ENCODE data around the gene ACOX2. TPM values are rescaled to one million over a fixed set of nuclear protein-coding genes. Genes with fewer than 3 reads are reported as not detected.

The ACOX2 gene
- total and polyA plus RNA-seq, 2 of the 13 experiments (the other 11 are each of a cell fraction or from before 2014, with no cell fraction given): 42.6 to 98.5 TPM

DNA sequence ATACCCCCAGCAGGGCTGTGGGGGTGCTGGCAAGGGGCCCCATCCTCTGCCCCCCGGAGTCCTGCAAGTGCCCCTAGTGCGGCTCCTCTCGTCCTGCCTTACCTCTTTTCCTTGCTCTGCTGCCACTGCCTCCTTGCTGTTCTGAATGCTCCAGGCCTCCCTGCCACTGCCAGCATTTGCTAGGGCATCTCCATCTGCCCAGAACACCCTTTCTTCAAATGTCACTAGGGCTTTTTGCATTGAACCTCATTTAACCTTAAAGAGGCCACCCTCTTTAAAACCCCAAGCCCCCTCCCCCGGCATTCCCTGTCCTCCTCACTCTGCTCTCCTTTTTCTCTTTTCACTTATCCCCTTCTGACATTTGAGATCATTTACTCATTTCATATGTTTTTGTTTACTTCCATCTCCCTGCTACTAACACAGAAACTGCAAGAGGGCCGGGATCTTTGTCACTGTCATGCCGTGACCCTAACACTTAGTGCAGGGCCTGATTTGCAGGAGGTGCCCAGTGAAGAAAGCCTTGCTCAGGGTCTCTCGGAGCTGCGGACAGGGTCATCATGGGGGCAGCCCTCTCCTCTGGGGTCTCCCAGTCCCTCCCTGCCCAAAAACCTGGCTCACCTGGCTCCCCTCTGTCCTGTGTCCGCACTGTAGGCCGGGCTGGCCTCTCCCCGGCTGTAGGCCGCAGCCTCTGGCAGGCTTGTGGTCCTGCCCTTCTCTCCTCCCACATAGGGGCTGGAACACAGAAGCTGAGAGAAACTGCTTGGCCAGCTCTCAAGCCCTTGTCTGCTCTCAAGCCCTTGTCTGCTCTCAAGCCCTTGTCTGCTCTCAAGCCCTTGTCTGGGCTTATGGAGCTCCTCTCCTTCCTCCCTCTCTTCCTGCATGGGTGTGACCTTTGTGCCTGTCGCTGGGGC, at the start of gene ACOX2 (continued):
- TF ChIP-seq, protein P1, sequence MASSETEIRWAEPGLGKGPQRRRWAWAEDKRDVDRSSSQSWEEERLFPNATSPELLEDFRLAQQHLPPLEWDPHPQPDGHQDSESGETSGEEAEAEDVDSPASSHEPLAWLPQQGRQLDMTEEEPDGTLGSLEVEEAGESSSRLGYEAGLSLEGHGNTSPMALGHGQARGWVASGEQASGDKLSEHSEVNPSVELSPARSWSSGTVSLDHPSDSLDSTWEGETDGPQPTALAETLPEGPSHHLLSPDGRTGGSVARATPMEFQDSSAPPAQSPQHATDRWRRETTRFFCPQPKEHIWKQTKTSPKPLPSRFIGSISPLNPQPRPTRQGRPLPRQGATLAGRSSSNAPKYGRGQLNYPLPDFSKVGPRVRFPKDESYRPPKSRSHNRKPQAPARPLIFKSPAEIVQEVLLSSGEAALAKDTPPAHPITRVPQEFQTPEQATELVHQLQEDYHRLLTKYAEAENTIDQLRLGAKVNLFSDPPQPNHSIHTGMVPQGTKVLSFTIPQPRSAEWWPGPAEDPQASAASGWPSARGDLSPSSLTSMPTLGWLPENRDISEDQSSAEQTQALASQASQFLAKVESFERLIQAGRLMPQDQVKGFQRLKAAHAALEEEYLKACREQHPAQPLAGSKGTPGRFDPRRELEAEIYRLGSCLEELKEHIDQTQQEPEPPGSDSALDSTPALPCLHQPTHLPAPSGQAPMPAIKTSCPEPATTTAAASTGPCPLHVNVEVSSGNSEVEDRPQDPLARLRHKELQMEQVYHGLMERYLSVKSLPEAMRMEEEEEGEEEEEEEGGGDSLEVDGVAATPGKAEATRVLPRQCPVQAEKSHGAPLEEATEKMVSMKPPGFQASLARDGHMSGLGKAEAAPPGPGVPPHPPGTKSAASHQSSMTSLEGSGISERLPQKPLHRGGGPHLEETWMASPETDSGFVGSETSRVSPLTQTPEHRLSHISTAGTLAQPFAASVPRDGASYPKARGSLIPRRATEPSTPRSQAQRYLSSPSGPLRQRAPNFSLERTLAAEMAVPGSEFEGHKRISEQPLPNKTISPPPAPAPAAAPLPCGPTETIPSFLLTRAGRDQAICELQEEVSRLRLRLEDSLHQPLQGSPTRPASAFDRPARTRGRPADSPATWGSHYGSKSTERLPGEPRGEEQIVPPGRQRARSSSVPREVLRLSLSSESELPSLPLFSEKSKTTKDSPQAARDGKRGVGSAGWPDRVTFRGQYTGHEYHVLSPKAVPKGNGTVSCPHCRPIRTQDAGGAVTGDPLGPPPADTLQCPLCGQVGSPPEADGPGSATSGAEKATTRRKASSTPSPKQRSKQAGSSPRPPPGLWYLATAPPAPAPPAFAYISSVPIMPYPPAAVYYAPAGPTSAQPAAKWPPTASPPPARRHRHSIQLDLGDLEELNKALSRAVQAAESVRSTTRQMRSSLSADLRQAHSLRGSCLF (CRISPR knock-in tag; IDR thresholded peaks at IDR 0.05; ENCODE audit: borderline replicate concordance): no peak
- TF ChIP-seq, protein P2, sequence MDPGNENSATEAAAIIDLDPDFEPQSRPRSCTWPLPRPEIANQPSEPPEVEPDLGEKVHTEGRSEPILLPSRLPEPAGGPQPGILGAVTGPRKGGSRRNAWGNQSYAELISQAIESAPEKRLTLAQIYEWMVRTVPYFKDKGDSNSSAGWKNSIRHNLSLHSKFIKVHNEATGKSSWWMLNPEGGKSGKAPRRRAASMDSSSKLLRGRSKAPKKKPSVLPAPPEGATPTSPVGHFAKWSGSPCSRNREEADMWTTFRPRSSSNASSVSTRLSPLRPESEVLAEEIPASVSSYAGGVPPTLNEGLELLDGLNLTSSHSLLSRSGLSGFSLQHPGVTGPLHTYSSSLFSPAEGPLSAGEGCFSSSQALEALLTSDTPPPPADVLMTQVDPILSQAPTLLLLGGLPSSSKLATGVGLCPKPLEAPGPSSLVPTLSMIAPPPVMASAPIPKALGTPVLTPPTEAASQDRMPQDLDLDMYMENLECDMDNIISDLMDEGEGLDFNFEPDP (CRISPR knock-in tag; conservative IDR thresholded peaks at IDR 0.05): no peak
- TF ChIP-seq PITX1 (CRISPR knock-in tag; IDR thresholded peaks at IDR 0.05): peak; percentile 82
- peak; percentile 30 for TF ChIP-seq XRCC5 (optimal IDR thresholded peaks at IDR 0.05; ENCODE audit: low read length)
- 0 out of 2 replicates have a peak, but pooled peaks have one; percentile 30 for TF ChIP-seq ZNF891 (CRISPR knock-in tag; IDR thresholded peaks at IDR 0.05)
- TF ChIP-seq, protein P3, sequence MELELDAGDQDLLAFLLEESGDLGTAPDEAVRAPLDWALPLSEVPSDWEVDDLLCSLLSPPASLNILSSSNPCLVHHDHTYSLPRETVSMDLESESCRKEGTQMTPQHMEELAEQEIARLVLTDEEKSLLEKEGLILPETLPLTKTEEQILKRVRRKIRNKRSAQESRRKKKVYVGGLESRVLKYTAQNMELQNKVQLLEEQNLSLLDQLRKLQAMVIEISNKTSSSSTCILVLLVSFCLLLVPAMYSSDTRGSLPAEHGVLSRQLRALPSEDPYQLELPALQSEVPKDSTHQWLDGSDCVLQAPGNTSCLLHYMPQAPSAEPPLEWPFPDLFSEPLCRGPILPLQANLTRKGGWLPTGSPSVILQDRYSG (CRISPR knock-in tag; IDR thresholded peaks at IDR 0.05): no peak
- TF ChIP-seq HNF4A (CRISPR knock-in tag; IDR thresholded peaks at IDR 0.05): peak; percentile 75
- TF ChIP-seq, protein P4, sequence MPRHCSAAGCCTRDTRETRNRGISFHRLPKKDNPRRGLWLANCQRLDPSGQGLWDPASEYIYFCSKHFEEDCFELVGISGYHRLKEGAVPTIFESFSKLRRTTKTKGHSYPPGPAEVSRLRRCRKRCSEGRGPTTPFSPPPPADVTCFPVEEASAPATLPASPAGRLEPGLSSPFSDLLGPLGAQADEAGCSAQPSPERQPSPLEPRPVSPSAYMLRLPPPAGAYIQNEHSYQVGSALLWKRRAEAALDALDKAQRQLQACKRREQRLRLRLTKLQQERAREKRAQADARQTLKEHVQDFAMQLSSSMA (CRISPR knock-in tag; IDR thresholded peaks at IDR 0.05): no peak
- no peak for TF ChIP-seq CBFB (CRISPR knock-in tag; IDR thresholded peaks at IDR 0.05)
- TF ChIP-seq, protein P5, sequence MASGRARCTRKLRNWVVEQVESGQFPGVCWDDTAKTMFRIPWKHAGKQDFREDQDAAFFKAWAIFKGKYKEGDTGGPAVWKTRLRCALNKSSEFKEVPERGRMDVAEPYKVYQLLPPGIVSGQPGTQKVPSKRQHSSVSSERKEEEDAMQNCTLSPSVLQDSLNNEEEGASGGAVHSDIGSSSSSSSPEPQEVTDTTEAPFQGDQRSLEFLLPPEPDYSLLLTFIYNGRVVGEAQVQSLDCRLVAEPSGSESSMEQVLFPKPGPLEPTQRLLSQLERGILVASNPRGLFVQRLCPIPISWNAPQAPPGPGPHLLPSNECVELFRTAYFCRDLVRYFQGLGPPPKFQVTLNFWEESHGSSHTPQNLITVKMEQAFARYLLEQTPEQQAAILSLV (CRISPR knock-in tag; IDR thresholded peaks at IDR 0.05; ENCODE audit: borderline replicate concordance): 0 out of 2 replicates have a peak, but pooled peaks have one; percentile 27
- no peak for TF ChIP-seq SMAD9 (CRISPR knock-in tag; IDR thresholded peaks at IDR 0.05)
- TF ChIP-seq MTA1 (CRISPR knock-in tag; IDR thresholded peaks at IDR 0.05; ENCODE audit: borderline replicate concordance): peak; percentile 67; the same call in 1 of the 2 replicates
- TF ChIP-seq ZNF549 (CRISPR knock-in tag; IDR thresholded peaks at IDR 0.05): no peak
- TF ChIP-seq SIN3A (IDR thresholded peaks at IDR 0.05; ENCODE audit: borderline replicate concordance, low read depth, low read length): 0 out of 2 replicates have a peak, but pooled peaks have one; percentile 37
- no peak for TF ChIP-seq ZNF382 (CRISPR knock-in tag; IDR thresholded peaks at IDR 0.05; ENCODE audit: borderline replicate concordance)
- peak; percentile 97 for TF ChIP-seq ZFY (CRISPR knock-in tag; IDR thresholded peaks at IDR 0.05)
- no peak for TF ChIP-seq SIN3B (IDR thresholded peaks at IDR 0.05; ENCODE audit: low read length)
